Tibial artery (tissue), 4 donors: Measurements from ENCODE around the gene LGALS16.

ENCODE experiments used
- DNase-seq, 2 donors: peaks; one replicate each; pipeline ENCODE4 v3.0.0-alpha.2; 2019
- H3K27ac ChIP-seq, 2 donors: fragments of 200-600 bp; sonication (generic) in 1 of 2; 1 replicate in 1 of 2; 2 replicates in 1 of 2; pipeline ENCODE4 v1.5.1; 2018 to 2019; ENCODE audit warnings: mild to moderate bottlenecking in 1 of 2
- H3K27me3 ChIP-seq, 2 donors: fragments of 200-600 bp; sonication (generic) in 1 of 2; one replicate each; pipeline versions ENCODE4 v1.5.1 to v1.6.0; 2016 to 2019
- H3K36me3 ChIP-seq, 3 donors: fragments of 200-600 bp; sonication (generic) in 2 of 3; one replicate each; pipeline ENCODE4 v1.5.1; 2016 to 2019; ENCODE audit warnings: mild to moderate bottlenecking in 2 of 3
- H3K4me1 ChIP-seq, 4 donors: fragments of 200-600 bp; sonication (generic) in 2 of 4; 1 replicate in 3 of 4; 2 replicates in 1 of 4; pipeline ENCODE4 v1.5.1; 2016 to 2019
- H3K4me3 ChIP-seq, 2 donors: fragments of 200-600 bp; sonication (generic) in 1 of 2; 1 replicate in 1 of 2; 2 replicates in 1 of 2; pipeline ENCODE4 v1.5.1; 2018 to 2019; ENCODE audit warnings: mild to moderate bottlenecking in 2 of 2
- H3K9me3 ChIP-seq, 3 donors: fragments of 200-600 bp; sonication (generic) in 1 of 3; one replicate each; pipeline ENCODE4 v1.5.1; 2016 to 2019
- CTCF ChIP-seq, 2 experiments: fragments of 200-600 bp in 1 of 2; fragments of 450-650 bp in 1 of 2; IDR thresholded peaks; one replicate each; pipeline ENCODE4 v1.5.1; 2017 to 2019; ENCODE audit warnings: antibody characterized with exemption in 2 of 2, mild to moderate bottlenecking in 1 of 2, moderate library complexity in 1 of 2
- intact Hi-C: fragments of 100-400 bp; cut with DNase I; formaldehyde crosslinking; loops from one replicate; pipeline ENCODE4 v1.15.0; 2023; ENCODE audit warnings: low total_unique reads

Gene LGALS16

GRCh38 chr19:39631178-39631577 is 24.5 kb upstream of the LGALS16 start:
- H3K4me1 ChIP-seq = no peaks in the 10 kb centered on the region
- H3K4me3 ChIP-seq = no peak overlapping the region
- DNase-seq = no peak
- H3K9me3 ChIP-seq = no peaks in the 10 kb centered on the region
- no peaks in the 10 kb centered on the region for H3K27me3 ChIP-seq
- TF ChIP-seq CTCF (IDR thresholded peaks at IDR 0.05) = no peak
- no peaks in the 10 kb centered on the region for H3K36me3 ChIP-seq
- no peak overlapping the region for H3K27ac ChIP-seq
- intact Hi-C loops = no loop called here

GRCh38 chr19:39631626-39632025 is 24.1 kb upstream of the LGALS16 start:
- no peak for DNase-seq
- Histone ChIP-seq H3K9me3 (no peaks in the 10 kb centered on the region), H3K36me3 (no peaks in the 10 kb centered on the region), H3K27me3 (no peaks in the 10 kb centered on the region), H3K27ac (no peak overlapping the region), H3K4me1 (no peaks in the 10 kb centered on the region), H3K4me3 (no peak overlapping the region)
- intact Hi-C loops = no loop called here
- no peak for TF ChIP-seq CTCF (IDR thresholded peaks at IDR 0.05)

GRCh38 chr19:39637891-39638290 is 17.8 kb upstream of the LGALS16 start:
- DNase-seq = no peak
- H3K27me3 ChIP-seq = no peaks in the 10 kb centered on the region
- no peak overlapping the region for H3K27ac ChIP-seq
- H3K9me3 ChIP-seq = no peaks in the 10 kb centered on the region
- no peak overlapping the region for H3K4me3 ChIP-seq
- no peak for TF ChIP-seq CTCF (IDR thresholded peaks at IDR 0.05)
- no peaks in the 10 kb centered on the region for H3K36me3 ChIP-seq
- intact Hi-C loops = no loop called here
- H3K4me1 ChIP-seq = no peaks in the 10 kb centered on the region

GRCh38 chr19:39641773-39642172 is 13.9 kb upstream of the LGALS16 start:
- H3K27ac ChIP-seq = no peak overlapping the region
- no peaks in the 10 kb centered on the region for H3K36me3 ChIP-seq
- TF ChIP-seq CTCF (IDR thresholded peaks at IDR 0.05) = no peak
- H3K9me3 ChIP-seq = no peaks in the 10 kb centered on the region
- H3K27me3 ChIP-seq = no peaks in the 10 kb centered on the region
- intact Hi-C loops = no loop called here
- no peak overlapping the region for H3K4me3 ChIP-seq
- DNase-seq = no peak
- H3K4me1 ChIP-seq = no peaks in the 10 kb centered on the region

- no peak for DNase-seq
- H3K36me3 ChIP-seq = no peaks in the 10 kb centered on the region
These were observed 12.1 kb upstream of the LGALS16 start for GRCh38 chr19:39643591-39643990.

More at GRCh38 chr19:39643591-39643990, 12.1 kb upstream of the LGALS16 start:
- TF ChIP-seq CTCF (IDR thresholded peaks at IDR 0.05) = no peak
- Histone ChIP-seq H3K9me3 (no peaks in the 10 kb centered on the region), H3K27me3 (no peaks in the 10 kb centered on the region), H3K27ac (no peak overlapping the region), H3K4me3 (no peak overlapping the region), H3K4me1 (no peaks in the 10 kb centered on the region)
- intact Hi-C loops = no loop called here
